Activated naive CD8-positive, alpha-beta T cell treated with anti-CD3 and anti-CD28 coated beads for 36 hours (primary cell): ENCODE results near the gene FBXW11. TPM values are rescaled to one million over a fixed set of nuclear protein-coding genes. Genes with fewer than 3 reads are reported as not detected.
"Not testable (repeated sequence)": the region's sequence is repeated elsewhere in the genome, so short reads cannot be mapped to it uniquely, and the experiment has no call there.

Experiments used
- DNase-seq: peaks from one replicate; pipeline ENCODE4 v3.0.0; 2021
- H3K27ac Mint-ChIP-seq: one replicate; pipeline ENCODE4 v1.8.0; 2022; ENCODE audit warnings: mild to moderate bottlenecking, moderate library complexity, mixed read lengths
- H3K27me3 Mint-ChIP-seq: one replicate; pipeline ENCODE4 v1.8.0; 2022; ENCODE audit warnings: mild to moderate bottlenecking, mixed read lengths
- H3K36me3 Mint-ChIP-seq: one replicate; pipeline ENCODE4 v1.8.0; 2021; ENCODE audit warnings: mild to moderate bottlenecking, mixed read lengths
- H3K4me1 Mint-ChIP-seq: one replicate; pipeline ENCODE4 v1.8.0; 2021; ENCODE audit warnings: mixed read lengths
- H3K4me3 Mint-ChIP-seq: one replicate; pipeline ENCODE4 v1.8.0; 2022; ENCODE audit warnings: mild to moderate bottlenecking, moderate library complexity, mixed read lengths
- H3K9me3 Mint-ChIP-seq: one replicate; pipeline ENCODE4 v1.8.0; 2022; ENCODE audit warnings: mixed read lengths
- total RNA-seq, 2 experiments: library from RNA; stranded (reverse); gene quantifications; one replicate each; pipeline ENCODE4 v1.2.3, GENCODE V29; 2021

FBXW11 gene
- total RNA-seq, 2 experiments from 2014 or later, result 55.1 to 60.8 TPM

GRCh38 chr5:171957591-171958251, 48.7 kb downstream of the FBXW11 start:
- Mint-ChIP-seq H3K27me3 (no peaks in the 10 kb centered on the region), H3K27ac (peak overlapping the region; percentile 96), H3K4me3 (peak overlapping the region; percentile 69), H3K36me3 (peaks cover 31% of the 10 kb centered on the region), H3K4me1 (peaks cover 94% of the 10 kb centered on the region), H3K9me3 (no peaks in the 10 kb centered on the region)
- DNase-seq, result peak; percentile 75

- no peaks in the 10 kb centered on the region for H3K9me3 Mint-ChIP-seq
- H3K4me1 Mint-ChIP-seq, result peaks cover 87% of the 10 kb centered on the region
- peak overlapping the region; percentile 96 for H3K27ac Mint-ChIP-seq
- no peaks in the 10 kb centered on the region for H3K27me3 Mint-ChIP-seq
- DNase-seq, result no peak
- peaks cover 31% of the 10 kb centered on the region for H3K36me3 Mint-ChIP-seq
- H3K4me3 Mint-ChIP-seq, result peak overlapping the region; percentile 69
Measured at GRCh38 chr5:171956887-171957495, 49.4 kb downstream of the FBXW11 start.

GRCh38 chr5:171956314-171956713, 50.1 kb downstream of the FBXW11 start:
- Mint-ChIP-seq H3K36me3 (peaks cover 27% of the 10 kb centered on the region), H3K4me3 (peak overlapping the region; percentile 69), H3K9me3 (no peaks in the 10 kb centered on the region), H3K27ac (peak overlapping the region; percentile 96), H3K4me1 (peaks cover 83% of the 10 kb centered on the region), H3K27me3 (no peaks in the 10 kb centered on the region)
- no peak for DNase-seq

GRCh38 chr5:171955761-171956160, 50.7 kb downstream of the FBXW11 start:
- no peaks in the 10 kb centered on the region for H3K9me3 Mint-ChIP-seq
- peak overlapping the region; percentile 96 for H3K27ac Mint-ChIP-seq
- peaks cover 29% of the 10 kb centered on the region for H3K36me3 Mint-ChIP-seq
- H3K4me1 Mint-ChIP-seq, result peaks cover 80% of the 10 kb centered on the region
- no peak overlapping the region for H3K4me3 Mint-ChIP-seq
- no peaks in the 10 kb centered on the region for H3K27me3 Mint-ChIP-seq
- no peak for DNase-seq

GRCh38 chr5:171954721-171955120, 51.7 kb downstream of the FBXW11 start:
- H3K9me3 Mint-ChIP-seq, result no peaks in the 10 kb centered on the region
- peaks cover 69% of the 10 kb centered on the region for H3K4me1 Mint-ChIP-seq
- H3K36me3 Mint-ChIP-seq, result peaks cover 22% of the 10 kb centered on the region

GRCh38 chr5:171953860-171954701, 52.4 kb downstream of the FBXW11 start:
- no peak for DNase-seq
- Mint-ChIP-seq H3K9me3 (no peaks in the 10 kb centered on the region), H3K27me3 (no peaks in the 10 kb centered on the region), H3K36me3 (peaks cover 18% of the 10 kb centered on the region), H3K27ac (no peak overlapping the region), H3K4me1 (peaks cover 68% of the 10 kb centered on the region), H3K4me3 (no peak overlapping the region)

More at GRCh38 chr5:171954721-171955120, 51.7 kb downstream of the FBXW11 start:
- Mint-ChIP-seq H3K27me3 (no peaks in the 10 kb centered on the region), H3K27ac (no peak overlapping the region), H3K4me3 (no peak overlapping the region)
- no peak for DNase-seq

GRCh38 chr5:171952021-171952420, 54.4 kb downstream of the FBXW11 start:
- H3K9me3 Mint-ChIP-seq, result no peaks in the 10 kb centered on the region
- DNase-seq, result no peak
- H3K4me3 Mint-ChIP-seq, result no peak overlapping the region
- no peaks in the 10 kb centered on the region for H3K27me3 Mint-ChIP-seq
- peaks cover 17% of the 10 kb centered on the region for H3K36me3 Mint-ChIP-seq
- peaks cover 55% of the 10 kb centered on the region for H3K4me1 Mint-ChIP-seq
- no peak overlapping the region for H3K27ac Mint-ChIP-seq

GRCh38 chr5:171951218-171951617, 55.2 kb downstream of the FBXW11 start:
- Mint-ChIP-seq H3K4me3 (no peak overlapping the region), H3K27me3 (no peaks in the 10 kb centered on the region), H3K36me3 (peaks cover 14% of the 10 kb centered on the region), H3K4me1 (peaks cover 52% of the 10 kb centered on the region), H3K9me3 (no peaks in the 10 kb centered on the region), H3K27ac (no peak overlapping the region)
- no peak for DNase-seq

- Mint-ChIP-seq H3K27me3 (no peaks in the 10 kb centered on the region), H3K36me3 (peaks cover 13% of the 10 kb centered on the region), H3K4me1 (peaks cover 35% of the 10 kb centered on the region), H3K27ac (no peak overlapping the region), H3K9me3 (no peaks in the 10 kb centered on the region), H3K4me3 (no peak overlapping the region)
- no peak for DNase-seq
Measured at GRCh38 chr5:171946000-171946781, 60.2 kb downstream of the FBXW11 start.

GRCh38 chr5:171945476-171945875, 61.0 kb downstream of the FBXW11 start:
- Mint-ChIP-seq H3K27ac (no peak overlapping the region), H3K4me1 (peaks cover 39% of the 10 kb centered on the region), H3K9me3 (no peaks in the 10 kb centered on the region), H3K27me3 (no peaks in the 10 kb centered on the region), H3K4me3 (no peak overlapping the region), H3K36me3 (peaks cover 11% of the 10 kb centered on the region)
- no peak for DNase-seq

- H3K27me3 Mint-ChIP-seq, result no peaks in the 10 kb centered on the region
- DNase-seq, result no peak
- H3K4me3 Mint-ChIP-seq, result no peak overlapping the region
- H3K27ac Mint-ChIP-seq, result no peak overlapping the region
- no peaks in the 10 kb centered on the region for H3K9me3 Mint-ChIP-seq
- H3K36me3 Mint-ChIP-seq, result peaks cover 13% of the 10 kb centered on the region
- peaks cover 41% of the 10 kb centered on the region for H3K4me1 Mint-ChIP-seq
Measured at GRCh38 chr5:171945066-171945465, 61.4 kb downstream of the FBXW11 start.

GRCh38 chr5:171942112-171942516, 64.3 kb downstream of the FBXW11 start:
- not testable (repeated sequence) for H3K27ac Mint-ChIP-seq, H3K4me3 Mint-ChIP-seq, DNase-seq, H3K27me3 Mint-ChIP-seq, H3K9me3 Mint-ChIP-seq
- Mint-ChIP-seq H3K36me3 (peaks cover 12% of the 10 kb centered on the region), H3K4me1 (peaks cover 32% of the 10 kb centered on the region)

- not testable (repeated sequence) for DNase-seq, H3K27ac Mint-ChIP-seq, H3K4me3 Mint-ChIP-seq, H3K9me3 Mint-ChIP-seq, H3K27me3 Mint-ChIP-seq
- peaks cover 12% of the 10 kb centered on the region for H3K36me3 Mint-ChIP-seq
- peaks cover 34% of the 10 kb centered on the region for H3K4me1 Mint-ChIP-seq
Measured at GRCh38 chr5:171941675-171942074, 64.8 kb downstream of the FBXW11 start.

GRCh38 chr5:171941275-171941674, 65.2 kb downstream of the FBXW11 start:
- not testable (repeated sequence) for DNase-seq, H3K9me3 Mint-ChIP-seq, H3K4me3 Mint-ChIP-seq, H3K27me3 Mint-ChIP-seq
- peaks cover 30% of the 10 kb centered on the region for H3K4me1 Mint-ChIP-seq
- H3K27ac Mint-ChIP-seq, result peak overlapping the region; percentile 54
- peaks cover 12% of the 10 kb centered on the region for H3K36me3 Mint-ChIP-seq

- Mint-ChIP-seq H3K27me3 (no peaks in the 10 kb centered on the region), H3K36me3 (peaks cover 17% of the 10 kb centered on the region), H3K27ac (no peak overlapping the region)
Measured at GRCh38 chr5:171939951-171940350, 66.5 kb downstream of the FBXW11 start.

More at GRCh38 chr5:171939951-171940350, 66.5 kb downstream of the FBXW11 start:
- peaks cover 25% of the 10 kb centered on the region for H3K4me1 Mint-ChIP-seq
- H3K9me3 Mint-ChIP-seq, result peaks cover 2% of the 10 kb centered on the region
- no peak overlapping the region for H3K4me3 Mint-ChIP-seq
- DNase-seq, result no peak
